Esophagus muscularis mucosa (tissue), 4 donors: Measurements from ENCODE around the gene P2RX2. TPM values are rescaled to one million over a fixed set of nuclear protein-coding genes. Genes with fewer than 3 reads are reported as not detected.

ENCODE experiments used
- DNase-seq: peaks from one replicate; pipeline ENCODE4 v3.0.0-alpha.2; 2017; ENCODE audit errors: extremely low spot score
- H3K27ac ChIP-seq, 4 donors: fragments of 200-600 bp; sonication (generic); replicated peaks in 1 of 4; 1 replicate in 3 of 4; 2 replicates in 1 of 4; pipeline ENCODE4 v1.5.1; 2016 to 2019; ENCODE audit warnings: mild to moderate bottlenecking in 1 of 4
- H3K27me3 ChIP-seq, 4 donors: fragments of 200-600 bp; sonication (generic); one replicate each; pipeline versions ENCODE4 v1.5.1 to v1.6.0; 2016 to 2019
- H3K36me3 ChIP-seq, 4 donors: fragments of 200-600 bp; sonication (generic); one replicate each; pipeline ENCODE4 v1.5.1; 2016 to 2019
- H3K4me1 ChIP-seq, 4 donors: fragments of 200-600 bp; sonication (generic); one replicate each; pipeline ENCODE4 v1.5.1; 2016 to 2019
- H3K4me3 ChIP-seq, 4 donors: fragments of 200-600 bp; sonication (generic); 1 replicate in 2 of 4; 2 replicates in 2 of 4; pipeline ENCODE4 v1.5.1; 2016 to 2019; ENCODE audit warnings: mild to moderate bottlenecking in 4 of 4, moderate library complexity in 1 of 4
- H3K9me3 ChIP-seq, 4 donors: fragments of 200-600 bp; sonication (generic); 1 replicate in 3 of 4; 2 replicates in 1 of 4; pipeline ENCODE4 v1.5.1; 2016 to 2019
- CTCF ChIP-seq, 3 experiments: fragments of 200-600 bp in 2 of 3; fragments of 450-650 bp in 1 of 3; sonication (generic) in 2 of 3; IDR thresholded peaks; one replicate each; pipeline ENCODE4 v1.5.1; 2017 to 2019; ENCODE audit warnings: antibody characterized with exemption in 3 of 3, mild to moderate bottlenecking in 2 of 3, moderate library complexity in 1 of 3
- EP300 ChIP-seq: sonication (generic); formaldehyde crosslinking; IDR thresholded peaks from one replicate; pipeline ENCODE4 v1.6.1; 2017; ENCODE audit warnings: antibody characterized with exemption
- POLR2A ChIP-seq: fragments of 450-650 bp; IDR thresholded peaks from one replicate; pipeline ENCODE4 v1.6.1; 2017; ENCODE audit warnings: antibody characterized with exemption, moderate library complexity, mild to moderate bottlenecking, low read depth
- POLR2AphosphoS5 ChIP-seq, 2 donors: sonication (generic); formaldehyde crosslinking; IDR thresholded peaks; one replicate each; pipeline ENCODE4 v1.6.1; 2017; ENCODE audit warnings: antibody characterized with exemption in 2 of 2
- WGBS: methylation state at CpG from one replicate; pipeline ENCODE4 v1.1.5; 2018; 5-methylcytosine and 5-hydroxymethylcytosine counted together
- intact Hi-C: fragments of 100-400 bp; cut with DNase I; formaldehyde crosslinking; loops from one replicate; pipeline ENCODE4 v1.15.1; 2023
- total RNA-seq, 4 donors: library from RNA; depleted of rRNA; stranded (reverse); fragments of >200 nt; gene quantifications; one replicate each; pipeline versions ENCODE4 v1.1.0 to v1.2.1, GENCODE V29; 2016

P2RX2 gene
- total RNA-seq, 4 donors from 2014 or later, result 1.7 to 4.1 (median 3.7) TPM

DNA sequence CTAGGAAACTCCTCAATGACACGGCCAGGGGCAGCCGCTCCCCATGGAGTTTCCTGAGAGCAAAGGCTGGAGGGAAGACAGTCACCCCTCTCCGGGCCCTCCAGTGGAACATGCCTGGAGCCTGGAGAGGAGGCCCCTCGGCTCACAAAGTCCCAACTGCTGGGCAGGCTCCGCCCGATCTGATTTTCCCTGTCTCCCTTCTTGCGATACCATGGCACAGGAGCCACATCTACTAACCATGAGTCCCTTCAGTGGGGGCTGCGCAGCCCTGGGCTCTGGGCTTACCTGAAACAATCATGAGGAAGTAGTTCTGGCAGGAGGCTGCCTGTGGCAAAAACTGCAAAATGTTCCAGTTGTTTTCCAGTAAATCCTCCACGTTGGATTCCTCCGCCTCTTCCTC is 15.3 kb downstream of the P2RX2 start:
- 85% methylated on average over 10 of the region's 10 CpGs for WGBS
- H3K9me3 ChIP-seq, result no peaks in the 10 kb centered on the region
- peaks cover 44 to 100% (median 96%) of the 10 kb centered on the region in 4 donors for H3K36me3 ChIP-seq
- DNase-seq, result no peak
- TF ChIP-seq POLR2AphosphoS5 (IDR thresholded peaks at IDR 0.05) (no peak), CTCF (IDR thresholded peaks at IDR 0.05) (no peak), POLR2A (no peak)
- intact Hi-C loops, result no loop called here
- no peak overlapping the region for H3K27ac ChIP-seq
- H3K4me3 ChIP-seq, result no peak overlapping the region
- H3K4me1 ChIP-seq, result peaks cover 0 to 2% (median 0%) of the 10 kb centered on the region in 4 donors
- H3K27me3 ChIP-seq, result no peaks in the 10 kb centered on the region

DNA sequence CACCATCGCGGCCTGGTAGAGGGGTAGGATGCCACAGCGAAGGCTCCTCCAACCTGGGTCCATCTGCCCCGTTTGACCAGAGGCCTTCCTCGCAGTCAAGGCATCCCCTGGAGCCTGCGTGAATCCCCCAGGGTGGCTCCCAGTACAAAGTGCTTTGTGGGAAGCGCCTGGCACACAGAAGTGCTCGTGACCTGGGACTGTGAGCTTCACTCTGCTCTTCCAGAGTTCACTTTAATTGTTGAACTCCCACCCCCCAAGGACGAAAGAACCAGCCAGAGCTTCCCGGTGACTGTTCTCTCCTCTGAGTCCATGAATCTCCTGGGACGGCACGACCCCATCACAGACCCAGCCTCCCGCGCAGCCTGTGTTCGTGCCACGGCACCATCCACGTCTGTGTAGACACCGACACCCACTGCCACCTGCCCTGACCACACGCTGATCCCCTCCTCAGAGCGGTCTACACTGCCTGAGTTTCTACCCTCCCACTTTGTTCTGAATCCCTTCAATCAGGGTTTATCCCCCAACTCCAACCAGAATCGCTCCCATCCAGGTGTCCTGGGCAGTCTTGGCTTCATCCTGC is 15.9 kb downstream of the P2RX2 start:
- WGBS, result 89% methylated on average over 19 of the region's 21 CpGs
- Histone ChIP-seq H3K4me1 (peaks cover 0 to 5% (median 0%) of the 10 kb centered on the region in 4 donors), H3K4me3 (no peak overlapping the region), H3K9me3 (no peaks in the 10 kb centered on the region), H3K27me3 (no peaks in the 10 kb centered on the region), H3K27ac (no peak overlapping the region), H3K36me3 (peaks cover 41 to 97% (median 92%) of the 10 kb centered on the region in 4 donors)
- TF ChIP-seq POLR2A (no peak), EP300 (no peak), POLR2AphosphoS5 (IDR thresholded peaks at IDR 0.05) (no peak), CTCF (IDR thresholded peaks at IDR 0.05) (no peak)
- no peak for DNase-seq
- intact Hi-C loops, result no loop called here

GRCh38 chr12:132635076-132635955 is 16.7 kb downstream of the P2RX2 start:
- intact Hi-C loops, result no loop called here
- Histone ChIP-seq H3K27ac (no peak overlapping the region), H3K27me3 (no peaks in the 10 kb centered on the region), H3K36me3 (peaks cover 37 to 97% (median 89%) of the 10 kb centered on the region in 4 donors), H3K4me1 (peaks cover 0 to 5% (median 0%) of the 10 kb centered on the region in 4 donors), H3K4me3 (no peak overlapping the region), H3K9me3 (no peaks in the 10 kb centered on the region)
- no peak for TF ChIP-seq POLR2A
- TF ChIP-seq POLR2AphosphoS5 (IDR thresholded peaks at IDR 0.05), result no peak
- no peak for TF ChIP-seq EP300
- no peak for TF ChIP-seq CTCF (IDR thresholded peaks at IDR 0.05)
- DNase-seq, result no peak
- 97% methylated on average over 29 of the region's 29 CpGs for WGBS

DNA sequence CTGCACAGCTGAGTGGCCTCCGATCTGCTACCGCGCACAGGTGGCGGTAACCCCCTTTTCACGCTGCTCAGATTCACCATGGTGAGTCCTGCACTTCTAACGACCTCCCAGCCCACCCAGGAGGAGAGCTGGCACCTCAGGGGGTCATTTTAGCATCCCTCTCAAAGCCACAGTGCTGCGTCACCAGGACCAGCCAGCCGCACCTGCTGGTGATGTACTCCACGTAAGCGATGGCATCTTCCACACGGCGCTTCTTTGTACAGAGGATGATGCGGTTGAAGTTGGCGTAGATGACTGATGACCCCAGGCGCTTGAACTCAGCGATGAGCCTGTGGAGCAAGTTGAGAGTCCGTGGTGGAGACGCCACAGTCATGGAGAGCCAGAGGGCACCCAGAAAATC is 19.2 kb downstream of the P2RX2 start:
- DNase-seq, result no peak
- 96% methylated on average over 17 of the region's 18 CpGs for WGBS
- intact Hi-C loops, result no loop called here
- Histone ChIP-seq H3K36me3 (peaks cover 37 to 97% (median 86%) of the 10 kb centered on the region in 4 donors), H3K4me1 (peaks cover 0 to 5% (median 0%) of the 10 kb centered on the region in 4 donors), H3K9me3 (no peaks in the 10 kb centered on the region), H3K27me3 (no peaks in the 10 kb centered on the region), H3K27ac (no peak overlapping the region), H3K4me3 (no peak overlapping the region)
- no peak for TF ChIP-seq EP300
- TF ChIP-seq CTCF (IDR thresholded peaks at IDR 0.05), result no peak
- TF ChIP-seq POLR2AphosphoS5 (IDR thresholded peaks at IDR 0.05), result no peak
